Stimulated activated CD4-positive, alpha-beta T cell treated with anti-CD3 and anti-CD28 coated beads, Interleukin-4, amount 100 ng/mL, for 1 hour (primary cell): ENCODE measurements around the gene ATP2A3.

Experiments
- DNase-seq: peaks from one replicate; pipeline ENCODE4 v3.0.0-alpha.2; 2020

The ATP2A3 gene

DNA sequence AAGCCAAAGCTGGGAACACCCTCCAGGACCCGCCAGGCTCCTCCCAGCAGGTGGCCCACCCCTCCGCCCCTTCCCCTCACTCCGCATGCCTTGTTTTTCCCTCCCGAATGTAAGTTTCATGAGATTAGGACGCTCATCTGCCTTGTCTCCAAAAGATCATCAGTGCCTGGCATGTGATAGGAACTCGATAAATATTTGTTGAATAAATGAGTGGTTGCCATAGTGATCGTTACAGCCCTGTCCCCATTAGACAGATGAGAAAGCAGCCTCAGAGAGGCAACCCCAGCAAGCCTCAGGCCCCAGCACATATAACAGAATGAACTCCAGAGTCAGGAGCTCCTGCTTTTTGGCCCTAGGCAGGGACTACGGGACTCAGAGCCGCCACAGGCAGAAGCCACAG, 76.4 kb downstream of the ATP2A3 start:
- no peak for DNase-seq

GRCh38 chr17:3887394-3887793, 76.8 kb downstream of the ATP2A3 start:
- DNase-seq: no peak

DNA sequence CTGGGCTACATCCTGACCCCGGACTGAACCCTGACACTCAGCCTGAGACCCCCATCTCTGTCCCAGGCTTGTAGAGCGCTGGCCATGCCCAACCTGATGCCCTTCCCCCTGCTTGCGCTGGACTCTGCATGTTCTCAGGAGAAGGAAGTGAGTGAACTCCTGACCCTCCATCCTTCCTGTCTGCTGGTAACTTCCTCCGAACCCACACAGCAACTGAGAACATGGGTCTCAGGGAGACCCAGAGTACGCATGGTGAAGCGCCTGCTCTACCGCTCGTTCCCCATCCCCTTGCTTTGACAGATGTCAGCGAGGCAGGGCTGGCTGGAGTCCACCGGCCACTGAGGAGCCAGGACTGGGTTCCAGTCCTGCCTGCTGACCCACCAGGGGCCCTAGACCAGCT, 77.5 kb downstream of the ATP2A3 start:
- DNase-seq: no peak

DNA sequence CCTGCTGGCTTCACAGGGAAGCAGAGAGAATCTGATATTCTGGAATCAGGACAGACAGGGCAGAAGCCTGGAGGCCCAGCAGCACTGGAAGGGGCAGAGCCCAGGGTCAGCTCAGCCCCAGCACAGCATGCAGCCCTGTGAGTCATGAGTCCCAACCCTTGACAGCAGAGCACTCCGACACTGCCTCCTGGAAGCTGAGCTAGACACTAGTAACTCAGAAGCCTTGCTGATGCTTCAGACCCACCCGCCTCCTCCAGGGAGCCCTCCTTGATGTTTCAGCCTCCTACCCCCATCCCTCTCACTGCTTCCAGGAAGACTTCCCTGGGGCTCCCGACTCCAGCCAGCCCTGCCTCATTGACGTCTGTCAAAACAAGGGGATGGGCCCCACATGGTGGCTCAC, 78.3 kb downstream of the ATP2A3 start:
- no peak for DNase-seq

GRCh38 chr17:3885271-3885670, 79.0 kb downstream of the ATP2A3 start:
- no peak for DNase-seq

DNA sequence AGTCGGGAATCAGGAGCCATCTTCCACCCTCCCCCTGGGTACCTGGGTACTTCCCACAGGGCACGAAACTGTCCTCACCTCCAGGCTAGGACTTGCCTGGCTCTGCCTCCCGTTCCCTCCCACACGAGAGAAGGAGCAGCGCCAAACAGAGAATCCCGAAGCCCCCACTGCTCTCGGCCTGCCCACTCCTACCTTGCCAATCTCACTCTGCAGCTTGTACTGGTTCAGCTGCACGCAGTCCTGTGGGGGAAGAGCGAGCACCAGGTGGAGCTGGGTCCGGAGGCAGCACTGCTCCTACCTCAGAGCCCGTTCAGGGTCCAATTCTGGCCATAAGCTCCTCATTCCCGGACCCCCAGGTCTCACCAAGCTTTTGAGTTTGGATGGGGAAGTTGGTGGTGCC, 80.0 kb downstream of the ATP2A3 start:
- DNase-seq: no peak

DNA sequence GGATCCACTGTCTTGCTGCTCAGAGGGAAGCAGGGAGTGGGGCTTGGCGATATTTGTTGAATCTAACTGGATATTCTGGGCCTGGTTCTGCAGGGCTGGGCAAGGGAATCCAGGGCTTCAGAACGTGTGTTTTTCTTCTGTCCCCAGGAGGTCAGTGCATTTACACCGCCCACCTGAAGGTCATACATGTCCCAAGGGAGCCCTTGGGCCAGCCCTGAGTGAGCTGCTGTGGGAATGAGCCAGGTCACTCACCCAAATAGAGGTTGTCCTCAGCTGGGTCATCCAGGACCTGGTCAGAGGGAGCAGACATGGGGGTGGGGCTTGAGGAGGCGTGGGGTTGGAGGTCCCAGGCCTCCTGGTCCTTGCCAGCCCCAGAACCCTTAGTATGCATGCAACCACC, 82.0 kb downstream of the ATP2A3 start:
- no peak for DNase-seq

GRCh38 chr17:3880983-3881382, 83.3 kb downstream of the ATP2A3 start:
- no peak for DNase-seq

DNA sequence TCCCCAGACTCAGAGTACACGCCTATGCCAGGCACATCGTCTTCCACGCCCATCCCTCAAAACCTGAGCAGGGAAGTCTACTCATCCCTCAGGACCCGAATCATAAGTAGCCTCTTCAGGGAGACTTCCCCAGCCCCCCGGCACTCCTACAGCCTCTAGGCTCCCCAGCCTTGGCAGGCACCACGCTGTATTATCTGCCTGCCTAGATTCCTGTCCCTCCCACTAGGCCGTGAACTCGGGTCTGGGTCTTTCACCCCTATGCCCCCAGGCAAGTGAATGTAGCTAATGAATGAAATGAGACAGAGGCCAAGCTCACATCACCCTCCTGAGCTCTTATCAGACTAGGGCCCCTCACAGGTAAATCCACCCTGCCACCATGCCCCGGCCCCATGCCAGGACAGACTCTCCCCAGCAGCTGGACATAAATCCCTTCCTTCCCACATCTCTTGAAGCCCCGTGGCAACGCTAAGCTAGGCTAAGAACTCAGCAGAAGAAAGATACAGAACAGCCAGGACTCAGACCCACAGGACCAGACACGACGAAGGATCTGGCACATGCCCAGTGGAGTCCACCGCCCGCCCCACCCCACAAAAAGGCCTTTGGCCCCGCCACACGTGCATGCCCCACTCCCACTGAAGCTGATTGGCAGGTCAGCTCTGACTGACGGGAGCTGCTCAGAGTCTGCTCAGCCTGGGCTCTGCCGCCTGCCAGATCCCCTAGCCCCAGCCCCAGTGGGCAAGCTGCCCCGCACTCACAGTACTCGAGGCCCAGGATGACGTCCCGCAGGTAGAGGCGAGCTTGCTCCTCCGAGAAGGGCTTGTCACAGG, 84.4 kb downstream of the ATP2A3 start:
- DNase-seq: no peak

- no peak for DNase-seq
Observed at GRCh38 chr17:3879186-3879585, 85.1 kb downstream of the ATP2A3 start.

- DNase-seq: no peak
Observed at GRCh38 chr17:3877220-3877619, 87.0 kb downstream of the ATP2A3 start.

GRCh38 chr17:3875317-3875716, 88.9 kb downstream of the ATP2A3 start:
- no peak for DNase-seq
